Superior temporal gyrus (tissue), 1 donor: ENCODE measurements around the gene SOD3.

Experiments used
- DNase-seq: peaks from one replicate; pipeline ENCODE4 v3.0.0-alpha.2; 2016; ENCODE audit errors: extremely low spot score

Gene SOD3

GRCh38 chr4:24840826-24841543, 45.6 kb downstream of the SOD3 start:
- DNase-seq, result no peak

- no peak for DNase-seq
Observed at GRCh38 chr4:24842356-24842755, 47.0 kb downstream of the SOD3 start.

- no peak for DNase-seq
Observed at GRCh38 chr4:24843096-24843495, 47.7 kb downstream of the SOD3 start.

GRCh38 chr4:24845132-24845531, 49.8 kb downstream of the SOD3 start:
- no peak for DNase-seq

GRCh38 chr4:24845902-24846301, 50.5 kb downstream of the SOD3 start:
- DNase-seq, result no peak

- DNase-seq, result no peak
Observed at GRCh38 chr4:24846716-24847115, 51.3 kb downstream of the SOD3 start.

GRCh38 chr4:24849351-24849750, 54.0 kb downstream of the SOD3 start:
- no peak for DNase-seq

GRCh38 chr4:24849756-24850155, 54.4 kb downstream of the SOD3 start:
- DNase-seq, result no peak
